ENCODE results near the gene ASIC1.

ASIC1 gene

GRCh38 chr12:50061946-50062686, 4.7 kb downstream of the ASIC1 start:
- Histone ChIP-seq H3K27ac (no peak overlapping the region), H3K4me2 (no peak overlapping the region), H3K4me3 (IDR thresholded peaks at IDR 0.05; ENCODE audit: insufficient read depth, low read depth, low read length) (no peak overlapping the region), H3K4me1 (ENCODE audit: low read depth, poor library complexity, severe bottlenecking) (peaks cover 4% of the 10 kb centered on the region), H4K20me1 (ENCODE audit: insufficient read depth) (no peaks in the 10 kb centered on the region), H3K9ac (no peak overlapping the region), H3K27me3 (ENCODE audit: insufficient read depth, low read depth) (peaks cover 1% of the 10 kb centered on the region; the same call in 1 of the 2 replicates), H3K79me2 (ENCODE audit: insufficient read depth, low read depth) (no peaks in the 10 kb centered on the region), H2AFZ (ENCODE audit: low read depth) (no peak overlapping the region), H3K36me3 (ENCODE audit: insufficient read depth) (no peaks in the 10 kb centered on the region)
- TF ChIP-seq, protein P1, sequence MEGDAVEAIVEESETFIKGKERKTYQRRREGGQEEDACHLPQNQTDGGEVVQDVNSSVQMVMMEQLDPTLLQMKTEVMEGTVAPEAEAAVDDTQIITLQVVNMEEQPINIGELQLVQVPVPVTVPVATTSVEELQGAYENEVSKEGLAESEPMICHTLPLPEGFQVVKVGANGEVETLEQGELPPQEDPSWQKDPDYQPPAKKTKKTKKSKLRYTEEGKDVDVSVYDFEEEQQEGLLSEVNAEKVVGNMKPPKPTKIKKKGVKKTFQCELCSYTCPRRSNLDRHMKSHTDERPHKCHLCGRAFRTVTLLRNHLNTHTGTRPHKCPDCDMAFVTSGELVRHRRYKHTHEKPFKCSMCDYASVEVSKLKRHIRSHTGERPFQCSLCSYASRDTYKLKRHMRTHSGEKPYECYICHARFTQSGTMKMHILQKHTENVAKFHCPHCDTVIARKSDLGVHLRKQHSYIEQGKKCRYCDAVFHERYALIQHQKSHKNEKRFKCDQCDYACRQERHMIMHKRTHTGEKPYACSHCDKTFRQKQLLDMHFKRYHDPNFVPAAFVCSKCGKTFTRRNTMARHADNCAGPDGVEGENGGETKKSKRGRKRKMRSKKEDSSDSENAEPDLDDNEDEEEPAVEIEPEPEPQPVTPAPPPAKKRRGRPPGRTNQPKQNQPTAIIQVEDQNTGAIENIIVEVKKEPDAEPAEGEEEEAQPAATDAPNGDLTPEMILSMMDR (conservative IDR thresholded peaks at IDR 0.05; ENCODE audit: low read depth, low read length) = no peak

DNA sequence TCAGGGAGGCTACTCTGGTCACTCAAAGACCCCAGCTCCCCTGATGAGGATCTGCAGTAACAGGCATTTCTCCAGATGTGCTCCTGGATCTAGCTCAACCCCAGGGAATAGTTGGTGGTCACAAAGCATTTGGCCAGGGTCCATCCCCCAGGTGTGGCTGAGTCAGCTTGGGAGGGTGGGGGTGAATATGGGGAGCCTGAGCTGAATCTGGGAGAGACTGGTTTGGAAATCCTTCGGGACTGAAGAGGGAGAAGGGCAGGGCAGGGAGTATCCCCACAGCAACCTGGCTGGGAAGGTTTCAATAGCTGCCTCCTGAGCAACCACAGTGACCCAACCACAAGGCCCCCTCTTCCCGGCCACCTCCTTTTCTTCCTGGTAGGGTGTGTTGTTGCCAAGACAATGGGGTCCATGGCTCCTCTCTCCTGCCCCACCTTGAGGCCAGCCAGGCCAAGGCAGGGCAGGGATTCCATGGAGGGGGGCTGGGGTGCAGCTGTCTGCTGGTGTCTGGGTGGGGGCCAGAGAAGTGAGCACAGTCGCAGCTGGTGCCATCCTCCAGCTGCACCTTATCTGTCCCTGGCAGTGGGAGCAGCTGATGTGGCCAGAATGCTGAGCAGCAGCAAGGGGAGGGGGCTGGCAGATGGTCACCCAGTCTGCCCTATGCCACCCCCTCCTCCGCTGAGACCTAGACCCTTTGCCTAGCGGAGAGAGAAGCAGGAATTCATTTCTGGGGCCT, 5.5 kb downstream of the ASIC1 start:
- no peak overlapping the region for H3K9ac ChIP-seq
- no peak overlapping the region for H3K4me2 ChIP-seq
- H3K27me3 ChIP-seq (ENCODE audit: insufficient read depth, low read depth) = no peaks in the 10 kb centered on the region

DNA sequence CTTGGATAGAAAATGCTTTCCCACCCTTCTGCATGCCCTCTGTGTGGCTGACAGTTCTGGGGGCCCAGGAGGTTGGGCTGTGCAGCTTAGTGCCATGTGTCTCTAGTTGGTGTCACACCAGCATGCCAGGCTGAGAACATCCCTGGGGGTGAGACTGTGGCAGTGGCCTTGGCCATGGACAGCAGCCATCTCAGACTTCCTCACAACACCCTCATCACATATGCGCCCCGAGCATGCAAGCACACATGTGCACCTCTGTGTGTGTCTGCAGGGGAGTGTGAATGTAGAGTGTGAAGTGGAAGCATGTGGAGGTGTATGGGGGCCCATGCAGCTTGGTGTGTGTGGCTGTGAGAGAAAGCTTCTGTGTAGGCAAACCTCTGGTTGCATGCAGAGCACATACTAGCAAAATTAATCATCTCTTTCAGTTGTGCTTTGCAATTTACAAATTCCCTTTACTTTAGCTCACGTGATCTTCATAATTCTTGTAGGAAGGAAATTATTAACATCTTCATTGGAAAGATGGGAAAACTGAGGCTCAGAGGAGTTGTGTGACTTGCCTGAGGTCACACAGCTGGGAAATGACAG, 8.4 kb downstream of the ASIC1 start:
- Histone ChIP-seq H3K9ac (no peak overlapping the region), H3K4me1 (ENCODE audit: low read depth, poor library complexity, severe bottlenecking) (peaks cover 11% of the 10 kb centered on the region), H3K4me3 (IDR thresholded peaks at IDR 0.05; ENCODE audit: insufficient read depth, low read depth, low read length) (no peak overlapping the region), H3K27ac (no peak overlapping the region), H2AFZ (ENCODE audit: low read depth) (no peak overlapping the region), H3K36me3 (ENCODE audit: insufficient read depth) (no peaks in the 10 kb centered on the region), H4K20me1 (ENCODE audit: insufficient read depth) (no peaks in the 10 kb centered on the region), H3K4me2 (no peak overlapping the region), H3K27me3 (ENCODE audit: insufficient read depth, low read depth) (no peaks in the 10 kb centered on the region), H3K79me2 (ENCODE audit: insufficient read depth, low read depth) (no peaks in the 10 kb centered on the region)
- TF ChIP-seq, protein P1 (conservative IDR thresholded peaks at IDR 0.05; ENCODE audit: low read depth, low read length) = no peak

More for the DNA sequence above, 5.5 kb downstream of the ASIC1 start:
- no peak overlapping the region for H2AFZ ChIP-seq (ENCODE audit: low read depth)
- no peak overlapping the region for H3K4me3 ChIP-seq (IDR thresholded peaks at IDR 0.05; ENCODE audit: insufficient read depth, low read depth, low read length)
- TF ChIP-seq, protein P1 (conservative IDR thresholded peaks at IDR 0.05; ENCODE audit: low read depth, low read length) = no peak
- no peaks in the 10 kb centered on the region for H3K79me2 ChIP-seq (ENCODE audit: insufficient read depth, low read depth)
- H3K36me3 ChIP-seq (ENCODE audit: insufficient read depth) = no peaks in the 10 kb centered on the region
- no peak overlapping the region for H3K27ac ChIP-seq
- no peaks in the 10 kb centered on the region for H4K20me1 ChIP-seq (ENCODE audit: insufficient read depth)
- H3K4me1 ChIP-seq (ENCODE audit: low read depth, poor library complexity, severe bottlenecking) = peaks cover 4% of the 10 kb centered on the region

DNA sequence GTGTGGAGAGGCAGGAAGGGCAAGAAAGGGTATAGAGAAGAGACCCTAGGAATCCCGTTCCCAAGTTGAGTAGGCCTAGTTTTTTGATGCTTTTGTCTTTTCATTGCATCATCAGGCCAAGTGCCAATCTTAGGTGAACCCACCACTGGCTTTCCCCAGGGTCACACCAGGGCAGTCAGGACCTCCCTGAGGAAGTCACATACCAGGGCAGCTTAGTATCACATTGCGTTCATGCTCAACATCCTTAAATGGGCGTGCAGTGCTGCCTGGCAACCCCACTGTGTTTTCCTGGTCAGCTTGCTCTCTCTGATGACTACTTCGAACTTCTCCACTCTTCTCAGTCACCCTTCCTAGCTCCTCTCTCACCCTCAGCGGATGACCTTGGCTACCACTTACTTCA, 9.0 kb downstream of the ASIC1 start:
- Histone ChIP-seq H2AFZ (ENCODE audit: low read depth) (no peak overlapping the region), H3K9ac (no peak overlapping the region), H3K4me2 (no peak overlapping the region)

More for the DNA sequence above, 9.0 kb downstream of the ASIC1 start:
- TF ChIP-seq, protein P1 (conservative IDR thresholded peaks at IDR 0.05; ENCODE audit: low read depth, low read length) = no peak
- H3K4me1 ChIP-seq (ENCODE audit: low read depth, poor library complexity, severe bottlenecking) = peaks cover 15% of the 10 kb centered on the region
- no peak overlapping the region for H3K27ac ChIP-seq
- no peaks in the 10 kb centered on the region for H3K36me3 ChIP-seq (ENCODE audit: insufficient read depth)
- H4K20me1 ChIP-seq (ENCODE audit: insufficient read depth) = no peaks in the 10 kb centered on the region
- H3K4me3 ChIP-seq (IDR thresholded peaks at IDR 0.05; ENCODE audit: insufficient read depth, low read depth, low read length) = no peak overlapping the region
- H3K27me3 ChIP-seq (ENCODE audit: insufficient read depth, low read depth) = no peaks in the 10 kb centered on the region
- H3K79me2 ChIP-seq (ENCODE audit: insufficient read depth, low read depth) = no peaks in the 10 kb centered on the region

All from KMS-11 (cell line).